K562 (cell line): Measurements from ENCODE around the gene PRKAG1. TPM values are rescaled to one million over a fixed set of nuclear protein-coding genes. Genes with fewer than 3 reads are reported as not detected.
A peak's percentile ranks its signal among the peaks of the same experiment; 100 is the strongest.

Experiments
- EGR1 ChIP-seq: fragments of 450-650 bp; conservative IDR thresholded peaks from 2 replicates; pipeline ENCODE4 v1.6.1; 2017; ENCODE audit warnings: mild to moderate bottlenecking
- HCFC1 ChIP-seq: IDR thresholded peaks from 2 replicates; pipeline ENCODE4 v1.6.1; 2012; ENCODE audit warnings: low read depth, low read length, improper control_type of control experiment
- HDAC2 ChIP-seq: fragments of 450-650 bp; IDR thresholded peaks from 2 replicates; pipeline ENCODE4 v1.6.1; 2016; ENCODE audit warnings: mild to moderate bottlenecking
- HEY1 ChIP-seq: fragments of 250-450 bp; sonication (Bioruptor Pico); IDR thresholded peaks from 2 replicates; pipeline ENCODE4 v1.5.0; 2020; ENCODE audit warnings: mild to moderate bottlenecking, moderate library complexity, borderline replicate concordance
- KDM2B ChIP-seq: fragments of 250-450 bp; sonication (Bioruptor Pico); IDR thresholded peaks from 2 replicates; pipeline ENCODE4 v1.8.0; 2021; ENCODE audit warnings: mild to moderate bottlenecking, moderate library complexity
- KLF13 ChIP-seq: fragments of 450-650 bp; IDR thresholded peaks from 2 replicates; pipeline ENCODE4 v1.6.1; 2016; ENCODE audit warnings: missing genetic modification characterization, low read depth, mild to moderate bottlenecking, missing compliant biosample characterization, moderate library complexity, borderline replicate concordance
- MXI1 ChIP-seq: IDR thresholded peaks from 2 replicates; pipeline ENCODE4 v1.6.1; 2011; ENCODE audit warnings: low read depth, mild to moderate bottlenecking, improper control_type of control experiment, low read length
- PKNOX1 ChIP-seq: fragments of 450-650 bp; IDR thresholded peaks from 2 replicates; pipeline ENCODE4 v1.6.1; 2016
- POLR2AphosphoS2 ChIP-seq: IDR thresholded peaks from 2 replicates; pipeline ENCODE4 v1.6.1; 2012; ENCODE audit warnings: low read length, improper control_type of control experiment
- SUPT5H ChIP-seq: fragments of 450-650 bp; IDR thresholded peaks from 2 replicates; pipeline ENCODE4 v1.6.1; 2016
- TGIF2 ChIP-seq: sonication (generic); formaldehyde crosslinking; IDR thresholded peaks from 2 replicates; pipeline ENCODE4 v1.8.1; 2022; ENCODE audit warnings: mild to moderate bottlenecking, missing genetic modification reagents, moderate library complexity
- VEZF1 ChIP-seq: fragments of 200-800 bp; sonication (Bioruptor generic); IDR thresholded peaks from 2 replicates; pipeline ENCODE4 v1.6.1; 2017; ENCODE audit warnings: missing genetic modification characterization, missing compliant biosample characterization
- ZBTB33 ChIP-seq: sonication (generic); formaldehyde crosslinking; IDR thresholded peaks from 2 replicates; pipeline ENCODE4 v1.8.1; 2023; ENCODE audit warnings: mild to moderate bottlenecking, missing genetic modification reagents
- ZBTB7A ChIP-seq: IDR thresholded peaks from 2 replicates; pipeline ENCODE4 v1.6.1; 2011; ENCODE audit warnings: low read depth, mild to moderate bottlenecking, low read length, moderate library complexity, borderline replicate concordance; ENCODE audit not compliant: control insufficient read depth
- ZNF23 ChIP-seq: fragments of 250-450 bp; sonication (Bioruptor Pico); IDR thresholded peaks from 2 replicates; pipeline ENCODE4 v1.4.0; 2020; ENCODE audit warnings: mild to moderate bottlenecking
- ZNF239 ChIP-seq: fragments of 250-450 bp; sonication (Bioruptor Pico); IDR thresholded peaks from 2 replicates; pipeline ENCODE4 v1.4.0; 2020; ENCODE audit warnings: mild to moderate bottlenecking
- ZNF644 ChIP-seq: fragments of 200-800 bp; sonication (Bioruptor generic); IDR thresholded peaks from 2 replicates; pipeline ENCODE4 v1.6.1; 2016; ENCODE audit warnings: low read depth, missing genetic modification characterization, missing compliant biosample characterization
- polyA plus RNA-seq, 8 experiments: library from polyadenylated mRNA; depleted of rRNA in 4 of 8; stranded (reverse) in 5 of 8; unstranded in 3 of 8; fragments of >200 nt; fragmentation: Nextera tagmentation in 2 of 8; fragmentation: Illumina TruSeq in 1 of 8; extraction: Ambion mirVana in 2 of 8; extraction: Trizol in 1 of 8; gene quantifications; 2 replicates each; pipeline versions ENCODE4 v1.2.1 to v1.2.3, GENCODE V29; 2011 to 2014; ENCODE audit warnings: inconsistent platforms in 1 of 8, missing spikeins in 1 of 8
- total RNA-seq, 7 experiments: library from RNA; depleted of rRNA in 6 of 7; stranded (reverse); fragments of >200 nt in 6 of 7; fragmentation: Illumina TruSeq in 2 of 7; extraction: Trizol in 2 of 7; gene quantifications; 2 replicates each; pipeline versions ENCODE4 v1.2.1 to v1.2.3, GENCODE V29; 2011 to 2021; ENCODE audit warnings: low replicate concordance in 1 of 7
- TF ChIP-seq, protein P1 (sequence below): IDR thresholded peaks from 2 replicates; pipeline ENCODE4 v1.6.1; 2012; ENCODE audit warnings: low read depth, low read length, improper control_type of control experiment, borderline replicate concordance
- TF ChIP-seq, protein P2 (sequence below): sonication (generic); formaldehyde crosslinking; IDR thresholded peaks from 2 replicates; pipeline ENCODE4 v1.8.0; 2022; ENCODE audit warnings: mild to moderate bottlenecking, missing genetic modification reagents
- TF ChIP-seq, protein P3 (sequence below): fragments of 450-650 bp; formaldehyde crosslinking; IDR thresholded peaks from 2 replicates; pipeline ENCODE4 v1.4.0; 2020; ENCODE audit warnings: mild to moderate bottlenecking, moderate library complexity

Gene PRKAG1
- total and polyA plus RNA-seq, 9 of the 15 experiments (the other 6 are each of a cell fraction or from before 2014, with no cell fraction given), result 51.1 to 126 (median 79.1) TPM

- TF ChIP-seq, protein P1, sequence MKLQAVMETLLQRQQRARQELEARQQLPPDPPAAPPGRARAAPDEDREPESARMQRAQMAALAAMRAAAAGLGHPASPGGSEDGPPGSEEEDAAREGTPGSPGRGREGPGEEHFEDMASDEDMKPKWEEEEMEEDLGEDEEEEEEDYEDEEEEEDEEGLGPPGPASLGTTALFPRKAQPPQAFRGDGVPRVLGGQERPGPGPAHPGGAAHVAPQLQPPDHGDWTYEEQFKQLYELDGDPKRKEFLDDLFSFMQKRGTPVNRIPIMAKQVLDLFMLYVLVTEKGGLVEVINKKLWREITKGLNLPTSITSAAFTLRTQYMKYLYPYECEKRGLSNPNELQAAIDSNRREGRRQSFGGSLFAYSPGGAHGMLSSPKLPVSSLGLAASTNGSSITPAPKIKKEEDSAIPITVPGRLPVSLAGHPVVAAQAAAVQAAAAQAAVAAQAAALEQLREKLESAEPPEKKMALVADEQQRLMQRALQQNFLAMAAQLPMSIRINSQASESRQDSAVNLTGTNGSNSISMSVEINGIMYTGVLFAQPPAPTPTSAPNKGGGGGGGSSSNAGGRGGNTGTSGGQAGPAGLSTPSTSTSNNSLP, result no peak
- TF ChIP-seq ZBTB7A, result peak; percentile 86
- peak; percentile 20; the same call in 1 of the 2 replicates for TF ChIP-seq KLF13 (tag)
- peak; percentile 59 for TF ChIP-seq EGR1
- TF ChIP-seq, protein P2, sequence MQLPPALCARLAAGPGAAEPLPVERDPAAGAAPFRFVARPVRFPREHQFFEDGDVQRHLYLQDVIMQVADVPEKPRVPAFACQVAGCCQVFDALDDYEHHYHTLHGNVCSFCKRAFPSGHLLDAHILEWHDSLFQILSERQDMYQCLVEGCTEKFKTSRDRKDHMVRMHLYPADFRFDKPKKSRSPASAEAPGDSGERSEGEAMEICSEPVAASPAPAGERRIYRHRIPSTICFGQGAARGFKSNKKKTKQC (CRISPR knock-in tag), result no peak
- peak; percentile 12; the same call in 1 of the 2 replicates for TF ChIP-seq VEZF1 (CRISPR knock-in tag)
- no peak for TF ChIP-seq TGIF2 (CRISPR knock-in tag)
- no peak for TF ChIP-seq POLR2AphosphoS2
- TF ChIP-seq ZNF644 (tag), result no peak
- TF ChIP-seq ZNF239, result no peak
- TF ChIP-seq KDM2B (CRISPR knock-in tag), result no peak
- no peak for TF ChIP-seq HCFC1
- TF ChIP-seq ZBTB33, result peak; percentile 84
- no peak for TF ChIP-seq SUPT5H
- 0 out of 2 replicates have a peak, but pooled peaks have one; percentile 47 for TF ChIP-seq HDAC2
- no peak for TF ChIP-seq HEY1 (CRISPR knock-in tag)
- TF ChIP-seq, protein P3, sequence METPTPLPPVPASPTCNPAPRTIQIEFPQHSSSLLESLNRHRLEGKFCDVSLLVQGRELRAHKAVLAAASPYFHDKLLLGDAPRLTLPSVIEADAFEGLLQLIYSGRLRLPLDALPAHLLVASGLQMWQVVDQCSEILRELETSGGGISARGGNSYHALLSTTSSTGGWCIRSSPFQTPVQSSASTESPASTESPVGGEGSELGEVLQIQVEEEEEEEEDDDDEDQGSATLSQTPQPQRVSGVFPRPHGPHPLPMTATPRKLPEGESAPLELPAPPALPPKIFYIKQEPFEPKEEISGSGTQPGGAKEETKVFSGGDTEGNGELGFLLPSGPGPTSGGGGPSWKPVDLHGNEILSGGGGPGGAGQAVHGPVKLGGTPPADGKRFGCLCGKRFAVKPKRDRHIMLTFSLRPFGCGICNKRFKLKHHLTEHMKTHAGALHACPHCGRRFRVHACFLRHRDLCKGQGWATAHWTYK, result no peak
- TF ChIP-seq MXI1, result no peak
- TF ChIP-seq ZNF23 (CRISPR knock-in tag), result no peak
- peak; percentile 79 for TF ChIP-seq PKNOX1
Measured at GRCh38 chr12:48999371-49000131, 19.0 kb downstream of the PRKAG1 start, which contains the start of gene DDN (continued).
